ENCODE measurements around the gene ESYT3.

DNA sequence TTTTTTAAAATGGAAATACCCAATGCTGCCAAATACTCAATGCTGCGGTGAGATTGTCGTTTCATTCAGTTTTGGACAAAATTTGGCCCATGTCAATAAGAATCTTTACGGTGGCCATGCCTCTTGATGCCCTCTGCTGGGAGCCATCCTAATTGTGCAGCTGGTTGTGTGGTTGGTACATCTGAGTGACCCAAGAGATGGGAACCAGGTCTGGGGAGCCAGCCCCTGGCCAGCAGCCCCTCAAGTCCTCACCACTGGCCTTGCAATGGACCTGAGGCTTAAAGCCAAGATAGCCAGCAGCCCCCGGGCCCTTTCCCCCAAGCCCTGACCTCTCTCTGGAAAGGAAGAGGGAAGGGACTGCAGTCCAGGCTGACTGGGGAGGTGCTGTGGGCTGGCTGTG is 36.4 kb upstream of the ESYT3 start:
- TF ChIP-seq CTCF (conservative IDR thresholded peaks at IDR 0.05): no peak; the same call in 1 of the 2 replicates
- TF ChIP-seq ZFX (IDR thresholded peaks at IDR 0.05): no peak

Data from C4-2B (cell line).